Lower leg skin (tissue), 3 donors: Measurements from ENCODE around the gene S100Z.

Source experiments
- CTCF ChIP-seq, 3 donors: fragments of 450-650 bp; IDR thresholded peaks; one replicate each; pipeline ENCODE4 v1.5.1; 2016; ENCODE audit warnings: antibody characterized with exemption in 3 of 3, mild to moderate bottlenecking in 3 of 3, moderate library complexity in 2 of 3
- POLR2A ChIP-seq, 2 donors: fragments of 450-650 bp; IDR thresholded peaks; one replicate each; pipeline ENCODE4 v1.6.1; 2016 to 2017; ENCODE audit warnings: antibody characterized with exemption in 2 of 2, mild to moderate bottlenecking in 1 of 2, moderate library complexity in 1 of 2

- TF ChIP-seq POLR2A (IDR thresholded peaks at IDR 0.05): no peak
- no peak for TF ChIP-seq CTCF (IDR thresholded peaks at IDR 0.05)
Observed at GRCh38 chr5:76863001-76863400, 13.2 kb downstream of the S100Z start.
